MM.1S (cell line): ENCODE measurements around the gene STX8.

ENCODE experiments used
- DNase-seq: peaks from one replicate; pipeline ENCODE4 v3.0.0-alpha.2; 2015
- H2AFZ ChIP-seq: fragments of 300-600 bp; sonication (generic); 2 replicates; pipeline ENCODE4 v1.6.0; 2016; ENCODE audit warnings: antibody characterized with exemption, low read length
- H3F3A ChIP-seq: fragments of 300-600 bp; sonication (generic); 2 replicates; pipeline ENCODE4 v1.6.1; 2016; ENCODE audit warnings: mild to moderate bottlenecking, antibody characterized with exemption, low read length, moderate library complexity, mixed read lengths; ENCODE audit not compliant: insufficient read depth
- H3K27ac ChIP-seq: fragments of 300-600 bp; sonication (generic); 2 replicates; pipeline ENCODE4 v1.5.1; 2016; ENCODE audit warnings: mild to moderate bottlenecking, low read length
- H3K27me3 ChIP-seq: fragments of 300-600 bp; sonication (generic); replicated peaks from 2 replicates; pipeline ENCODE4 v1.6.0; 2016; ENCODE audit warnings: low read length; ENCODE audit not compliant: insufficient read depth
- H3K36me3 ChIP-seq: fragments of 300-600 bp; sonication (generic); replicated peaks from 2 replicates; pipeline ENCODE4 v1.6.1; 2016; ENCODE audit warnings: mild to moderate bottlenecking, low read length, mixed read lengths; ENCODE audit not compliant: insufficient read depth
- H3K4me1 ChIP-seq: fragments of 300-600 bp; sonication (generic); 2 replicates; pipeline ENCODE4 v1.6.1; 2016; ENCODE audit warnings: low read length, mixed read lengths
- H3K4me2 ChIP-seq: fragments of 300-600 bp; sonication (generic); 2 replicates; pipeline ENCODE4 v1.6.0; 2016; ENCODE audit warnings: low read depth, low read length
- H3K4me3 ChIP-seq: fragments of 300-600 bp; sonication (generic); 2 replicates; pipeline ENCODE4 v1.5.1; 2016; ENCODE audit warnings: low read length, mixed read lengths
- H3K79me2 ChIP-seq: fragments of 300-600 bp; sonication (generic); 2 replicates; pipeline ENCODE4 v1.6.1; 2016; ENCODE audit warnings: mixed run types, low read length, mixed read lengths
- H3K9ac ChIP-seq: fragments of 300-600 bp; sonication (generic); 2 replicates; pipeline ENCODE4 v1.6.1; 2016; ENCODE audit warnings: low read length, mixed read lengths
- H3K9me2 ChIP-seq: fragments of 300-600 bp; sonication (generic); replicated peaks from 2 replicates; pipeline ENCODE4 v1.6.1; 2016; ENCODE audit warnings: mild to moderate bottlenecking, low read length, mixed read lengths; ENCODE audit not compliant: insufficient read depth
- H3K9me3 ChIP-seq: fragments of 300-600 bp; sonication (generic); replicated peaks from 2 replicates; pipeline ENCODE4 v1.6.1; 2016; ENCODE audit warnings: mild to moderate bottlenecking, low read length, mixed read lengths; ENCODE audit not compliant: insufficient read depth
- H4K20me1 ChIP-seq: fragments of 300-600 bp; sonication (generic); 2 replicates; pipeline ENCODE4 v1.6.1; 2016; ENCODE audit warnings: mild to moderate bottlenecking, low read length, moderate library complexity, mixed read lengths; ENCODE audit not compliant: insufficient read depth
- EZH2 ChIP-seq: fragments of 300-600 bp; sonication (generic); optimal IDR thresholded peaks from 2 replicates; pipeline ENCODE3; 2017; ENCODE audit warnings: low read depth, mild to moderate bottlenecking, antibody characterized with exemption, low read length, mixed read lengths
- EZH2phosphoT487 ChIP-seq: fragments of 300-600 bp; sonication (generic); IDR thresholded peaks from 2 replicates; pipeline ENCODE4 v1.6.1; 2018; ENCODE audit warnings: antibody characterized with exemption, low read length
- TF ChIP-seq, protein P1 (sequence below): fragments of 300-600 bp; sonication (generic); IDR thresholded peaks from 2 replicates; pipeline ENCODE4 v1.5.1; 2016; ENCODE audit warnings: antibody characterized with exemption, low read length, mixed read lengths

STX8 gene

DNA sequence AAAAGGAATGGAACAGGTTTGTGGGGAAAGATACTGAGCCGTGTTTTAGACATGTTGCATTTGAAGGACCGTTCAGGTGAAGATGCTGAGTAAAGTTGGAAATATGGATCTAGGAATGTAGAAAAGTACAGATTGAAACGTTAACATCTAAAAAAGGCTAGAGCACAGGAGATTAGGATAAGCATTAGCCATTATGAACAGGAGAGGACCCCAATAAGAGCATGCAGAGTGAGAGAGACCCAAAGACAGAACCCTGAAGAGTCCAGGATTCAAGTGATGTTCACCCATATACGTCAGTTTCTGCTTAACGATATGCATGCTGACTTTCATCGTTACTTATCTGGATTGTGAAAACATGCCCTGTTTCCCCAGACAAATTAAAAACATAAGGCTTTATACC, 140.5 kb downstream of the STX8 start:
- Histone ChIP-seq H2AFZ (no peak overlapping the region), H3K79me2 (no peaks in the 10 kb centered on the region)

DNA sequence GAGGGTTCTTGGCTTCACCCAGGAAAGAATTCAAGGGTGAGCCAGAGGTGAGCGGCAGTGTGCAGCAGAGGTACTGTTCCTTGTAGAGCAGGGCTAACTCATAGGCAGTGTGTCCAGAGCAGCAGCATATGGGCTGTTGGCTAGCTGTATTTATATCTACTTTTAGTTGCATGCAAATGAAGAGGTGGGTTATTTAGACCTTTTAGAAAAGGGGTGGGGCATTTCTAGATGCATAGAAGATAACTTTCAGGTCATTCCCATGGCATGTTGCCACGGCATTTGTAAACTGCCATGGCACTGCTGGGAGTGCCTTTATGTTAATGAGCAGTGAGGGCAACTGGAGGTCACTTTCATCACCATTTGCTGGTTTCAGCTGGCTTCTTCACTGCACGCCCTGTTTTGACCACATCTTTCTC, 141.0 kb downstream of the STX8 start:
- H3K9me3 ChIP-seq, result no peaks in the 10 kb centered on the region
- H2AFZ ChIP-seq, result no peak overlapping the region
- TF ChIP-seq EZH2 (no peak), EZH2phosphoT487 (no peak)
- TF ChIP-seq, protein P1, sequence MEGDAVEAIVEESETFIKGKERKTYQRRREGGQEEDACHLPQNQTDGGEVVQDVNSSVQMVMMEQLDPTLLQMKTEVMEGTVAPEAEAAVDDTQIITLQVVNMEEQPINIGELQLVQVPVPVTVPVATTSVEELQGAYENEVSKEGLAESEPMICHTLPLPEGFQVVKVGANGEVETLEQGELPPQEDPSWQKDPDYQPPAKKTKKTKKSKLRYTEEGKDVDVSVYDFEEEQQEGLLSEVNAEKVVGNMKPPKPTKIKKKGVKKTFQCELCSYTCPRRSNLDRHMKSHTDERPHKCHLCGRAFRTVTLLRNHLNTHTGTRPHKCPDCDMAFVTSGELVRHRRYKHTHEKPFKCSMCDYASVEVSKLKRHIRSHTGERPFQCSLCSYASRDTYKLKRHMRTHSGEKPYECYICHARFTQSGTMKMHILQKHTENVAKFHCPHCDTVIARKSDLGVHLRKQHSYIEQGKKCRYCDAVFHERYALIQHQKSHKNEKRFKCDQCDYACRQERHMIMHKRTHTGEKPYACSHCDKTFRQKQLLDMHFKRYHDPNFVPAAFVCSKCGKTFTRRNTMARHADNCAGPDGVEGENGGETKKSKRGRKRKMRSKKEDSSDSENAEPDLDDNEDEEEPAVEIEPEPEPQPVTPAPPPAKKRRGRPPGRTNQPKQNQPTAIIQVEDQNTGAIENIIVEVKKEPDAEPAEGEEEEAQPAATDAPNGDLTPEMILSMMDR, result no peak
- no peak overlapping the region for H3K4me2 ChIP-seq
- H3K4me1 ChIP-seq, result peaks cover 19% of the 10 kb centered on the region
- peaks cover 17% of the 10 kb centered on the region for H4K20me1 ChIP-seq
- H3K79me2 ChIP-seq, result no peaks in the 10 kb centered on the region
- peaks cover 18% of the 10 kb centered on the region for H3F3A ChIP-seq
- H3K9ac ChIP-seq, result no peak overlapping the region
- no peak overlapping the region for H3K4me3 ChIP-seq
- no peak for DNase-seq
- H3K27me3 ChIP-seq, result peaks cover 44% of the 10 kb centered on the region
- no peak overlapping the region for H3K27ac ChIP-seq
- no peaks in the 10 kb centered on the region for H3K9me2 ChIP-seq
- H3K36me3 ChIP-seq, result no peaks in the 10 kb centered on the region

More for the DNA sequence above, 140.5 kb downstream of the STX8 start:
- peaks cover 19% of the 10 kb centered on the region for H3K4me1 ChIP-seq
- H3K9me3 ChIP-seq, result no peaks in the 10 kb centered on the region
- H3K9me2 ChIP-seq, result no peaks in the 10 kb centered on the region
- H3K9ac ChIP-seq, result no peak overlapping the region
- H4K20me1 ChIP-seq, result peaks cover 17% of the 10 kb centered on the region
- H3K4me2 ChIP-seq, result no peak overlapping the region
- H3K36me3 ChIP-seq, result no peaks in the 10 kb centered on the region
- TF ChIP-seq, protein P1, result no peak
- TF ChIP-seq EZH2, result no peak
- no peak for TF ChIP-seq EZH2phosphoT487
- no peak for DNase-seq
- peaks cover 18% of the 10 kb centered on the region for H3F3A ChIP-seq
- H3K4me3 ChIP-seq, result no peak overlapping the region
- peaks cover 44% of the 10 kb centered on the region for H3K27me3 ChIP-seq
- no peak overlapping the region for H3K27ac ChIP-seq

DNA sequence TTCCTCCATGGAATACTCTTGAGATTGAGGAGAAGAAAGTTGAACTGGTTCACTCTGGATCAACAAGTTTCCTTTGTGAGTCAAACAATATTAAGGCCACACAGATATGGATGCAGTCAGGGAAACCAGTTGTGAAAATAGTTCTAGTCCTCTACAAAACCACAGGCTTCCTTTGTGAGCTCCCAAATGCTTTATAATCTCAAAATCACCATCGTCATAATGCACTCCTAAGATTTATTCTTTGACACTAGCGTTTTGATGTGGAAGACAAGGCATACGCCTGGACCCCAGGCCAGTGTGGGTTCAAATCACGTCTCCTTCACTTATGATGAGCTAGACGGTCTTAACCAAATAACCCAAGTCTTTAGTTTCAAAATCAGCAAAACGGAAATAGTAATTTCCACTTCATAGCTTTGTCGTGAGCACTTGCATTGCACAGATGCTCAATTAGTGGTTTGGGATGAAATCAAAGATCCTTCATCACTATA, 142.6 kb downstream of the STX8 start:
- no peaks in the 10 kb centered on the region for H3K9me2 ChIP-seq
- H3K27me3 ChIP-seq, result peaks cover 45% of the 10 kb centered on the region
- H3K27ac ChIP-seq, result no peak overlapping the region
- H3K4me2 ChIP-seq, result peak overlapping the region; percentile 38
- peaks cover 18% of the 10 kb centered on the region for H3F3A ChIP-seq
- peak; percentile 50 for DNase-seq
- peaks cover 19% of the 10 kb centered on the region for H3K4me1 ChIP-seq
- no peaks in the 10 kb centered on the region for H3K79me2 ChIP-seq
- H2AFZ ChIP-seq, result no peak overlapping the region
- no peak overlapping the region for H3K4me3 ChIP-seq
- TF ChIP-seq EZH2phosphoT487 (no peak), EZH2 (no peak)
- TF ChIP-seq, protein P1, result no peak
- no peak overlapping the region for H3K9ac ChIP-seq
- H4K20me1 ChIP-seq, result peaks cover 17% of the 10 kb centered on the region
- H3K9me3 ChIP-seq, result no peaks in the 10 kb centered on the region
- no peaks in the 10 kb centered on the region for H3K36me3 ChIP-seq
